IMR-90 (cell line): ENCODE measurements around the gene FBLN1. TPM values are rescaled to one million over a fixed set of nuclear protein-coding genes. Genes with fewer than 3 reads are reported as not detected.

ENCODE experiments used
- ATAC-seq: fragments of 200-7000 bp; cut with Tn5 transposase; 2 replicates; pipeline ENCODE4 v1.9.1; 2020; ENCODE audit warnings: low read depth, mild to moderate bottlenecking, moderate library complexity
- BruUV-seq: library from RNA; stranded (reverse); fragments of 400-500 nt; replicated peaks from 2 replicates; lab custom pipeline; 2021; lab: Mats Ljungman, UMichigan
- CTCF ChIA-PET: fragments of 300-600 bp; formaldehyde crosslinking; extraction: SDS; loops from one replicate; lab custom pipeline; 2021; ENCODE audit warnings: antibody characterized with exemption; lab: Yijun Ruan, JAX
- POLR2A ChIA-PET: fragments of 300-600 bp; sonication (Branson Sonifier 250); formaldehyde crosslinking; loops from one replicate; lab custom pipeline; 2022; ENCODE audit warnings: antibody characterized with exemption; ENCODE audit not compliant: unreplicated experiment; lab: Charles Lee
- DNase-seq: peaks from one replicate; pipeline ENCODE4 v3.0.0; 2013
- H2AFZ ChIP-seq: replicated peaks from 2 replicates; pipeline ENCODE3; 2013; ENCODE audit warnings: low read length, mild to moderate bottlenecking; ENCODE audit not compliant: poor library complexity
- H2AK5ac ChIP-seq: 2 replicates; pipeline ENCODE4 v1.6.1; 2013; ENCODE audit warnings: low read depth, low read length, inconsistent platforms
- H2AK9ac ChIP-seq: replicated peaks from 2 replicates; pipeline ENCODE3; 2013; ENCODE audit warnings: mild to moderate bottlenecking, low read depth, low read length, moderate library complexity; ENCODE audit not compliant: poor library complexity
- H2BK120ac ChIP-seq: 2 replicates; pipeline ENCODE4 v1.6.1; 2013; ENCODE audit warnings: low read depth, low read length, inconsistent platforms
- H2BK15ac ChIP-seq: 3 replicates; pipeline ENCODE4 v1.6.1; 2013; ENCODE audit warnings: low read depth, low read length, inconsistent platforms
- H2BK20ac ChIP-seq: 2 replicates; pipeline ENCODE4 v1.6.1; 2013; ENCODE audit warnings: low read depth, mild to moderate bottlenecking, inconsistent platforms, low read length, moderate library complexity
- H2BK5ac ChIP-seq: 2 replicates; pipeline ENCODE4 v1.6.1; 2013; ENCODE audit warnings: mild to moderate bottlenecking, low read depth, low read length, inconsistent platforms; ENCODE audit not compliant: poor library complexity, severe bottlenecking
- H3K14ac ChIP-seq: replicated peaks from 2 replicates; pipeline ENCODE4 v1.6.1; 2013; ENCODE audit warnings: low read depth, low read length, inconsistent platforms
- H3K18ac ChIP-seq: 2 replicates; pipeline ENCODE4 v1.6.1; 2013; ENCODE audit warnings: low read depth, low read length, control low read depth
- H3K23ac ChIP-seq: 2 replicates; pipeline ENCODE4 v1.6.1; 2013; ENCODE audit warnings: low read depth, low read length, inconsistent platforms
- H3K27ac ChIP-seq: 2 replicates; pipeline ENCODE4 v1.5.1; 2013; ENCODE audit warnings: mild to moderate bottlenecking, control low read depth, low read length; ENCODE audit not compliant: insufficient read depth
- H3K27me3 ChIP-seq: 2 replicates; pipeline ENCODE4 v1.6.1; 2013; ENCODE audit warnings: low read length; ENCODE audit not compliant: control insufficient read depth, insufficient read depth
- H3K36me3 ChIP-seq: 2 replicates; pipeline ENCODE4 v1.6.1; 2013; ENCODE audit warnings: low read length, mixed read lengths; ENCODE audit not compliant: control insufficient read depth, insufficient read depth
- H3K4ac ChIP-seq: 2 replicates; pipeline ENCODE4 v1.6.1; 2013; ENCODE audit warnings: low read depth, low read length, inconsistent platforms
- H3K4me1 ChIP-seq: 2 replicates; pipeline ENCODE4 v1.6.1; 2013; ENCODE audit warnings: low read length, mixed read lengths; ENCODE audit not compliant: control insufficient read depth, insufficient read depth
- H3K4me2 ChIP-seq: 2 replicates; pipeline ENCODE4 v1.6.1; 2013; ENCODE audit warnings: low read depth, mild to moderate bottlenecking, control low read depth, low read length, moderate library complexity
- H3K4me3 ChIP-seq: 2 replicates; pipeline ENCODE4 v1.5.1; 2013; ENCODE audit warnings: low read depth, mild to moderate bottlenecking, control low read depth, low read length, moderate library complexity; ENCODE audit not compliant: insufficient read depth
- H3K56ac ChIP-seq: 2 replicates; pipeline ENCODE4 v1.6.1; 2013; ENCODE audit warnings: low read length, inconsistent platforms; ENCODE audit not compliant: insufficient read depth; ENCODE audit errors: extremely low read depth
- H3K79me1 ChIP-seq, 2 experiments: 2 replicates each; pipeline ENCODE4 v1.6.1; 2013; ENCODE audit warnings: low read length in 2 of 2, inconsistent platforms in 1 of 2, low read depth in 1 of 2
- H3K9ac ChIP-seq: 2 replicates; pipeline ENCODE4 v1.6.1; 2013; ENCODE audit warnings: low read depth, low read length, control low read depth
- H3K9me1 ChIP-seq: 2 replicates; pipeline ENCODE4 v1.6.1; 2013; ENCODE audit warnings: low read length, inconsistent platforms; ENCODE audit not compliant: insufficient read depth
- H3K9me3 ChIP-seq: 2 replicates; pipeline ENCODE4 v1.6.1; 2013; ENCODE audit warnings: low read length; ENCODE audit not compliant: control insufficient read depth, insufficient read depth
- H4K20me1 ChIP-seq: 2 replicates; pipeline ENCODE4 v1.6.1; 2013; ENCODE audit warnings: low read length, inconsistent platforms; ENCODE audit not compliant: insufficient read depth
- H4K5ac ChIP-seq: 2 replicates; pipeline ENCODE4 v1.6.1; 2013; ENCODE audit warnings: mild to moderate bottlenecking, low read depth, low read length, control low read depth
- H4K8ac ChIP-seq, 2 experiments: 2 replicates each; pipeline ENCODE4 v1.6.1; 2013; ENCODE audit warnings: low read depth in 2 of 2, low read length in 2 of 2, control low read depth in 1 of 2, inconsistent platforms in 1 of 2
- H4K91ac ChIP-seq: 2 replicates; pipeline ENCODE4 v1.6.1; 2013; ENCODE audit warnings: low read depth, low read length, inconsistent platforms; ENCODE audit not compliant: insufficient read depth
- BHLHE40 ChIP-seq: fragments of 150-350 bp; IDR thresholded peaks from 2 replicates; pipeline ENCODE4 v1.6.1; 2016; ENCODE audit warnings: mild to moderate bottlenecking, low read depth, low read length
- CEBPB ChIP-seq: IDR thresholded peaks from 2 replicates; pipeline ENCODE4 v1.6.1; 2012; ENCODE audit warnings: low read depth, low read length, improper control_type of control experiment
- CHD1 ChIP-seq: IDR thresholded peaks from 2 replicates; pipeline ENCODE4 v1.6.1; 2012; ENCODE audit warnings: low read depth, low read length, improper control_type of control experiment
- MAFK ChIP-seq: IDR thresholded peaks from 2 replicates; pipeline ENCODE4 v1.6.1; 2012; ENCODE audit warnings: low read depth, low read length, improper control_type of control experiment
- RCOR1 ChIP-seq: IDR thresholded peaks from 2 replicates; pipeline ENCODE4 v1.6.1; 2012; ENCODE audit warnings: mild to moderate bottlenecking, low read length, improper control_type of control experiment; ENCODE audit not compliant: insufficient replicate concordance
- RFX5 ChIP-seq: IDR thresholded peaks from 2 replicates; pipeline ENCODE4 v1.8.0; 2012; ENCODE audit warnings: low read depth, mild to moderate bottlenecking, low read length, moderate library complexity
- SMC3 ChIP-seq: fragments of 150-350 bp; IDR thresholded peaks from 2 replicates; pipeline ENCODE4 v1.6.1; 2016; ENCODE audit warnings: low read depth, mild to moderate bottlenecking, antibody characterized with exemption, low read length, moderate library complexity
- USF2 ChIP-seq: fragments of 150-350 bp; IDR thresholded peaks from 2 replicates; pipeline ENCODE4 v1.6.1; 2017; ENCODE audit warnings: mild to moderate bottlenecking, antibody characterized with exemption, low read length, low read depth
- WGBS, 2 experiments: methylation state at CpG; one replicate each; pipeline versions ENCODE4 v1.1.5 to v1.1.7; 2013; ENCODE audit warnings: missing lambda C conversion rate in 2 of 2; ENCODE audit not compliant: insufficient read length in 1 of 2; ENCODE audit errors: extremely low coverage in 2 of 2; 5-methylcytosine and 5-hydroxymethylcytosine counted together
- dilution Hi-C: fragments of 300-500 bp; cut with HindIII; formaldehyde crosslinking; loops from one replicate; pipeline ENCODE4 v1.14.3; 2018; ENCODE audit warnings: low sequenced_read_pairs; ENCODE audit not compliant: unreplicated experiment
- in situ Hi-C: fragments of 300-500 bp; cut with MboI; formaldehyde crosslinking; loops from 3 replicates; pipeline ENCODE4 v1.14.3; 2019; ENCODE audit warnings: low sequenced_read_pairs, inconsistent platforms, mixed read lengths
- intact Hi-C: fragments of 100-400 bp; cut with micrococcal nuclease; formaldehyde crosslinking; loops from 2 replicates; pipeline ENCODE4 v1.10.0; 2022
- polyA plus RNA-seq, 3 experiments: library from polyadenylated mRNA; depleted of rRNA; stranded (reverse); fragments of >200 nt; gene quantifications; 2 replicates each; pipeline ENCODE4 v1.2.3, GENCODE V29; 2012; ENCODE audit warnings: low replicate concordance in 1 of 3
- total RNA-seq: library from RNA; depleted of rRNA; stranded (reverse); fragments of >200 nt; gene quantifications from 2 replicates; pipeline ENCODE4 v1.2.3, GENCODE V29; 2012

Gene FBLN1
- total and polyA plus RNA-seq, 2 of the 4 experiments (the other 2 are of a cell fraction), result 11.3 to 87.9 TPM

GRCh38 chr22:45600790-45601730 is 98.4 kb downstream of the FBLN1 start:
- H3K4me3 ChIP-seq, result no peak overlapping the region
- H3K9me1 ChIP-seq, result peaks cover 5% of the 10 kb centered on the region; the same call in 1 of the 2 replicates
- ATAC-seq (peak; percentile 50), DNase-seq (peak; percentile 85)
- H3K79me1 ChIP-seq, result no peaks in the 10 kb centered on the region; a peak in 1 of 4 replicates
- peak; percentile 63 for TF ChIP-seq CEBPB
- no peak for TF ChIP-seq RCOR1
- no peak for TF ChIP-seq BHLHE40
- no peak for TF ChIP-seq CHD1
- TF ChIP-seq MAFK, result no peak
- no peak for TF ChIP-seq SMC3
- no peak for TF ChIP-seq USF2
- no peak for TF ChIP-seq RFX5
- no peak overlapping the region for H3K9ac ChIP-seq
- in situ Hi-C loops (no loop called here), intact Hi-C loops (no loop called here), dilution Hi-C loops (no loop called here)
- H4K8ac ChIP-seq, result no peak overlapping the region
- no peaks in the 10 kb centered on the region for H3K4me1 ChIP-seq
- H4K91ac ChIP-seq, result no peak overlapping the region
- 88% methylated on average over 4 of the region's 14 CpGs; no CpG with 5 or more reads in 1 of the 2 experiments for WGBS, 2 experiments
- H4K5ac ChIP-seq, result no peak overlapping the region
- no peaks in the 10 kb centered on the region; the same call in 1 of the 2 replicates for H4K20me1 ChIP-seq
- H3K36me3 ChIP-seq, result peaks cover 49% of the 10 kb centered on the region
- H2BK15ac ChIP-seq, result no peak overlapping the region
- no peak overlapping the region for H3K4ac ChIP-seq
- no peak overlapping the region for H2BK120ac ChIP-seq
- no peak overlapping the region for H2BK20ac ChIP-seq
- ChIA-PET CTCF (interaction anchor here (0.6 kb wide), 1 partner anchor 30 kb away, joined by 3 read pairs; no protein-coding TSS in a partner anchor), POLR2A (no interaction called here)
- H3K14ac ChIP-seq, result no peak overlapping the region
- H3K23ac ChIP-seq, result no peak overlapping the region
- no peak overlapping the region for H2AFZ ChIP-seq
- no peak overlapping the region for H2AK9ac ChIP-seq
- no peaks in the 10 kb centered on the region for H3K27me3 ChIP-seq
- BruUV-seq, result no TSS peak
- H2BK5ac ChIP-seq, result no peak overlapping the region
- no peak overlapping the region for H3K4me2 ChIP-seq
- no peak overlapping the region for H3K56ac ChIP-seq
- no peak overlapping the region for H3K27ac ChIP-seq
- no peak overlapping the region for H3K18ac ChIP-seq
- H3K9me3 ChIP-seq, result no peaks in the 10 kb centered on the region
- no peak overlapping the region for H2AK5ac ChIP-seq
